Measurements from ENCODE around the gene TMEM255A. TPM values are rescaled to one million over a fixed set of nuclear protein-coding genes. Genes with fewer than 3 reads are reported as not detected.

The TMEM255A gene
- total RNA-seq = not detected in 2 replicates

DNA sequence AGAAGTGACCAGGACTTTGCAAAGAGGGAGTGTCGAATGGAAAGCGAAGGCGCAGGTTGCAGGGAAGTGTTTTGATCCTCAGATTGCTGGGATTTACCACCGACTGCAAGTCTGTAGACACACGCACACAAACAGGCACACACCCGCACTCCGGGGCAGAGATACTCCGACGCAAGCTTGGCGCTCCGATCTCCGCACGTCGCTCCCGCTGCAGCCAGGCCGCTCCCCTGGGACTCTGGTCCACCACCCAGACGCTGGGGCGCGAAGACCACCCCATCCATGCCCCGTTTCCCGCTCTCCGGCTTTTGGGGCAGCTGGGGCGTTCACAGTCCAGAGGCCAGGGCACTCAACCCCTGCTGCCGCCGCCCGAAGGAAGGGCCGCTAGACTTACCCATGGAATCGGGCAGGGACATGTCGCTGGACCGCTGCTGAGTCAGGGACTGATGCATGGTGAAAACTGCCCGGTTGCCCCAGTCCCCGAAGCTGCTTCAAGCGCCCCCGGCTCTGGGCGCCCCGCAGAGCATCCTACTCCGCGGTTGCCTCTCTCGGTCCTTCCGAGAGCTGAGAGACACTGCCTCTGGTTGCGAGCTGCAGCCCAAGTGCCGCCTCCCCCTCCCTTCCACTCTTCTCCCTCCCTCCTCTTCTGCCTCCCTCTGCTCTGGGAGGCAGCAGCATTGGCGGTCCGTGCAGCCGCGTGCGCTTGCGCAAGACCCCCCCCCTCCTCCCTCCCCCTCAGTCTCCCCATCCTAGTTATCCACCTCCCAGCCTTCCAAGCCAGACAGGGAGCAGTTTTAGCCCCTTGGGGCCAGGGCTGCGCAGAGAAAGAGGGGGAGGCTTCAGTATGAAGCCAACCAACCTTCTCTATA lies at the start of gene TMEM255A:
TSS of gene TMEM255A (minus strand) at position 601 of the 866 bp plus-strand sequence. CDS start at position 449, 152 bp downstream.

DNA sequence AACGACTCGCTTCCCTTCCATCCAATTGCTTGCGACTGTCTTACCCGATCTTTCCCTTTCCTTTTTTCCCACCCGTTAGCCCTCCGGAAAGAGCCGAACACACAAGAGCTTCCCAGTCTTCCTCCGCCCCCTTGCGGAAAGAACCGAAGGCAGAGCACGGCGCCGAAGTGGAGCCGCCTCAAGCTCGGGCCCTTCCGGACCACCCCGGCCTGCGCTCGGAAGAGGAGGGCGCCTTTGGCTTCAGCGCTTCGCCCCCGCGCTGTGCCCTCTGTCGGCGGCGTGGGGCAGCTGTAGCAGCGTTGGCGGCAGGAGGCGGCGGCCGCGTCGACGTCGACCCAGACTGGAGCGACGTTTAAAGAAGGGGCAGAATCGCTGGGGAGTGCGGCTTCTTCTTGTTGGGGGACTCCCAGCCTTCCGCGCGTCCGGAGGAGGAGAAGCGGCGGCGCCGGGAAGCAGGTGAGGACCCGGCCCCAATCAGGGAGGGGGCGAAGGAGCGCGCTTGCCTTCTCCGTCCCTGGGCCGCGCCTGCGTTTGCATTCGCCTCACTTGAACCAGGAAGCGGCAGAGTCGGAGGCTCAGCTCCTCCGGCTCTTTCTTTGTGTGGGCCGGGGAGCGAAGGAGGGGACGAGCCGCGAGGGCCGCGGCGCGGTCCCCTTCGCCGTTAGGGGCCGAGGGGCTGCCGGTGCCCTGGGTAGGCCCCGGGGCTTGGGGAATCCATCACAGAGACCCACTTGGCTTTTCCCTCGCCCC lies 60.6 kb downstream of the TMEM255A start, which contains the start of gene ZBTB33:
TSS of gene ZBTB33 (plus strand) at position 291 of the 750 bp plus-strand sequence. CDS start 2,604 bp downstream, outside the sequence.

Other genes starting within 250 kb of the TMEM255A start
- gene RHOXF2B, start 233.8 kb downstream of the TMEM255A start, total RNA-seq = not detected in 2 replicates
- not detected in 2 replicates for gene RHOXF1, start 195.5 kb downstream of the TMEM255A start, total RNA-seq
- not detected in 2 replicates for gene RHOXF2, start 152.8 kb downstream of the TMEM255A start, total RNA-seq
- gene ZBTB33, start 60.6 kb downstream of the TMEM255A start, total RNA-seq = 7.4 and 17.0 TPM in 2 replicates
- not detected in 2 replicates for gene ATP1B4, start 50.6 kb upstream of the TMEM255A start, total RNA-seq
- gene LAMP2, start 157.8 kb upstream of the TMEM255A start, total RNA-seq = 146 and 162 TPM in 2 replicates
- 35.9 and 106 TPM in 2 replicates for gene CUL4B, start 249.5 kb upstream of the TMEM255A start, total RNA-seq

Data from placental pericyte (primary cell).